ENCODE measurements around the gene ZAP70.

DNA sequence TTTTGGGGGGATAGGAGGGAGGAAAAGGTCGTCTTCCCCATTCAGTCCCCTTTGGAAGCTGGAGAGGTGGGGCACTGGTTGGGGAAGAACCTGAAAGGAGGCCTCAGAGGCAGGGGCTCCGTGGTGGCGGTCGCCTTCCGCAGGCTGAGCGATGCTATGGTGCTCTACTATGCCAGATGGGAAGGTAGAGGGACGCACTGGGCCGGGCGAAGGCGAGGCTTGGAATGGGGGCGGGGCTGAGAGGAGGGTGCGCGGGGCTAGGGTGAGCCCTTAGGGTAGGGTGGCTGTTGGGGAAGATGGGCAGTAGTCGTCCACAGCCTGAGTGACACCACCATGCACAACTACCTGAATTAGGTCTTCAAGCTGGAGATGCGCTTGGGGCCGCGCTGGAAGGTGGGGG, 11.1 kb downstream of the ZAP70 start:
- TF ChIP-seq EP300 (IDR thresholded peaks at IDR 0.05) (no peak), POLR2A (IDR thresholded peaks at IDR 0.05) (no peak)
- TF ChIP-seq, protein P1, sequence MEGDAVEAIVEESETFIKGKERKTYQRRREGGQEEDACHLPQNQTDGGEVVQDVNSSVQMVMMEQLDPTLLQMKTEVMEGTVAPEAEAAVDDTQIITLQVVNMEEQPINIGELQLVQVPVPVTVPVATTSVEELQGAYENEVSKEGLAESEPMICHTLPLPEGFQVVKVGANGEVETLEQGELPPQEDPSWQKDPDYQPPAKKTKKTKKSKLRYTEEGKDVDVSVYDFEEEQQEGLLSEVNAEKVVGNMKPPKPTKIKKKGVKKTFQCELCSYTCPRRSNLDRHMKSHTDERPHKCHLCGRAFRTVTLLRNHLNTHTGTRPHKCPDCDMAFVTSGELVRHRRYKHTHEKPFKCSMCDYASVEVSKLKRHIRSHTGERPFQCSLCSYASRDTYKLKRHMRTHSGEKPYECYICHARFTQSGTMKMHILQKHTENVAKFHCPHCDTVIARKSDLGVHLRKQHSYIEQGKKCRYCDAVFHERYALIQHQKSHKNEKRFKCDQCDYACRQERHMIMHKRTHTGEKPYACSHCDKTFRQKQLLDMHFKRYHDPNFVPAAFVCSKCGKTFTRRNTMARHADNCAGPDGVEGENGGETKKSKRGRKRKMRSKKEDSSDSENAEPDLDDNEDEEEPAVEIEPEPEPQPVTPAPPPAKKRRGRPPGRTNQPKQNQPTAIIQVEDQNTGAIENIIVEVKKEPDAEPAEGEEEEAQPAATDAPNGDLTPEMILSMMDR (IDR thresholded peaks at IDR 0.05), result no peak

Data from ovary (tissue), 3 donors.